Chondrocyte (in vitro differentiated cells): ENCODE results near the gene BACE2. TPM values are rescaled to one million over a fixed set of nuclear protein-coding genes. Genes with fewer than 3 reads are reported as not detected.

ENCODE experiments used
- DNase-seq: peaks from one replicate; pipeline ENCODE4 v3.0.0; 2021; ENCODE audit warnings: mixed read lengths, low spot score
- H3K27ac Mint-ChIP-seq: one replicate; pipeline ENCODE4 v1.8.0; 2021; ENCODE audit warnings: mild to moderate bottlenecking, moderate library complexity, mixed read lengths; ENCODE audit not compliant: unreplicated experiment
- H3K27me3 Mint-ChIP-seq: 2 replicates; pipeline ENCODE4 v1.8.0; 2021; ENCODE audit warnings: low read depth, mixed read lengths
- H3K36me3 Mint-ChIP-seq: 2 replicates; pipeline ENCODE4 v1.8.0; 2021; ENCODE audit warnings: low read depth, mixed read lengths
- H3K4me1 Mint-ChIP-seq: 2 replicates; pipeline ENCODE4 v1.8.0; 2021; ENCODE audit warnings: low read depth, mild to moderate bottlenecking, mixed read lengths
- H3K4me3 Mint-ChIP-seq: one replicate; pipeline ENCODE4 v1.8.0; 2021; ENCODE audit warnings: mild to moderate bottlenecking, moderate library complexity, mixed read lengths; ENCODE audit not compliant: unreplicated experiment
- H3K9me3 Mint-ChIP-seq: 2 replicates; pipeline ENCODE4 v1.8.0; 2021; ENCODE audit warnings: low read depth, mixed read lengths
- microRNA-seq: library from miRNA; unstranded; fragments of <30 nt; microRNA quantifications from one replicate; pipeline ENCODE4 v1.2.0, GENCODE V29; 2020; ENCODE audit warnings: borderline number of aligned reads
- total RNA-seq: library from RNA; stranded (reverse); gene quantifications from 3 replicates; pipeline ENCODE4 v1.2.1, GENCODE V29; 2021
- TF ChIP-seq, protein P1 (sequence below): fragments of 200-600 bp; sonication (generic); IDR thresholded peaks from 2 replicates; pipeline ENCODE4 v1.5.0; 2021; ENCODE audit warnings: antibody characterized with exemption, mild to moderate bottlenecking, moderate library complexity

BACE2 gene
- total RNA-seq, 1 donor from 2014 or later = 77.9 TPM

DNA sequence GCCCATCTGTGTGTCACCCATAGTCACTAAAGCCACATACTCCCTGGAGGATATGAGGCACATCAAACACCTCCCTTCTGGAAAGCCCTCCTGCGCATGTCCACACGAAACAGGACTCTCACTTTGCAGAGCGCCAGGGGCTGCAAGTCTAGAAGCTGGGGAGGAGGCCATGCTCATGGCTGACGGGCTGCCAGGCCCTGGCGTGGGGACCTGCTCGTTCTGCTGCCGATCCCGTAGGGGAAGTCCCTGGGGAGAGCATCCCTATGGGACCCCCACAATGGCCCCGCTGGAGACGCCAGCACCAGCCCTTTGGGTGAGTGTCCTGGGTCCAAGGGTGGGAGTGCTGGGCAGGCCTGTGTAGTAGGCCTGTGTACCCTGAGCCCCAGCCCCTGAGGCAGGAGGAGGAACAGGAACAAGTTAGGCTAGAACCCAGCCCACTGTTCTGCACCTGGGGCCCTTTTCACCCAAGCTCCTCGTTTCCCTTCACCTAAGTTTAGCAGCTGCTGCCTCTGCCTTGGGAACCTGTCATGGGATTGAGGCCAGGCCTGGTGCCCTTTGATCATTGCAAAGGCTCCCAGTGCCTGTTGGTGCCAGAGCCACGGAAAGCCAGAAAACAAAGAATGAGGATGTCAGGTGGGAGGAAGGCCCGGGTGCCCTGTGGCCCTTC is 158.6 kb downstream of the BACE2 start:
- no peaks in the 10 kb centered on the region for H3K36me3 Mint-ChIP-seq
- TF ChIP-seq, protein P1, sequence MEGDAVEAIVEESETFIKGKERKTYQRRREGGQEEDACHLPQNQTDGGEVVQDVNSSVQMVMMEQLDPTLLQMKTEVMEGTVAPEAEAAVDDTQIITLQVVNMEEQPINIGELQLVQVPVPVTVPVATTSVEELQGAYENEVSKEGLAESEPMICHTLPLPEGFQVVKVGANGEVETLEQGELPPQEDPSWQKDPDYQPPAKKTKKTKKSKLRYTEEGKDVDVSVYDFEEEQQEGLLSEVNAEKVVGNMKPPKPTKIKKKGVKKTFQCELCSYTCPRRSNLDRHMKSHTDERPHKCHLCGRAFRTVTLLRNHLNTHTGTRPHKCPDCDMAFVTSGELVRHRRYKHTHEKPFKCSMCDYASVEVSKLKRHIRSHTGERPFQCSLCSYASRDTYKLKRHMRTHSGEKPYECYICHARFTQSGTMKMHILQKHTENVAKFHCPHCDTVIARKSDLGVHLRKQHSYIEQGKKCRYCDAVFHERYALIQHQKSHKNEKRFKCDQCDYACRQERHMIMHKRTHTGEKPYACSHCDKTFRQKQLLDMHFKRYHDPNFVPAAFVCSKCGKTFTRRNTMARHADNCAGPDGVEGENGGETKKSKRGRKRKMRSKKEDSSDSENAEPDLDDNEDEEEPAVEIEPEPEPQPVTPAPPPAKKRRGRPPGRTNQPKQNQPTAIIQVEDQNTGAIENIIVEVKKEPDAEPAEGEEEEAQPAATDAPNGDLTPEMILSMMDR = no peak
- no peaks in the 10 kb centered on the region for H3K9me3 Mint-ChIP-seq
- H3K4me3 Mint-ChIP-seq = no peak overlapping the region
- no peak for DNase-seq
- peaks cover 12% of the 10 kb centered on the region for H3K27me3 Mint-ChIP-seq
- no peak overlapping the region for H3K27ac Mint-ChIP-seq
- no peaks in the 10 kb centered on the region for H3K4me1 Mint-ChIP-seq

DNA sequence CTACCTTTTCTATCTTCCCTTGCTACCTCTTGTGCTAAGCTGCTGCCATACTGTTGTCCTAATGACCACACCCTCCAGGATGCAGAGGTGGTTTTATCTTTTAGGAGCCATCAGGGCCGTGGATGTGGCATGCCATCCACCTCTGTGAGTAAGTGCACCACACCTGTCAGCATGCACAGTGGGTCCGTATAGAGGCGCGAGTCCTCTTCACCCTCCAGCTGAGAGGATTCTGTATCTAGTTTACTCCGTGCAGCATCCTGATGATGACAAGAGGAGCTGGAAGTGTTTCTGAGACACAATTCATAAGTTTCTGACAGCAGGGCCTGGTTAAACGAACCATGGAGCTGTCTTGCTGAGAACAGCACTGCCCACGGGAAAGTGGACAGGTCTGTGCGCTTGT is 159.8 kb downstream of the BACE2 start:
- DNase-seq = no peak
- H3K27ac Mint-ChIP-seq = no peak overlapping the region
- no peaks in the 10 kb centered on the region for H3K36me3 Mint-ChIP-seq
- TF ChIP-seq, protein P1 = no peak
- H3K4me1 Mint-ChIP-seq = no peaks in the 10 kb centered on the region
- peaks cover 5% of the 10 kb centered on the region for H3K9me3 Mint-ChIP-seq
- peaks cover 19% of the 10 kb centered on the region for H3K27me3 Mint-ChIP-seq
- no peak overlapping the region for H3K4me3 Mint-ChIP-seq

DNA sequence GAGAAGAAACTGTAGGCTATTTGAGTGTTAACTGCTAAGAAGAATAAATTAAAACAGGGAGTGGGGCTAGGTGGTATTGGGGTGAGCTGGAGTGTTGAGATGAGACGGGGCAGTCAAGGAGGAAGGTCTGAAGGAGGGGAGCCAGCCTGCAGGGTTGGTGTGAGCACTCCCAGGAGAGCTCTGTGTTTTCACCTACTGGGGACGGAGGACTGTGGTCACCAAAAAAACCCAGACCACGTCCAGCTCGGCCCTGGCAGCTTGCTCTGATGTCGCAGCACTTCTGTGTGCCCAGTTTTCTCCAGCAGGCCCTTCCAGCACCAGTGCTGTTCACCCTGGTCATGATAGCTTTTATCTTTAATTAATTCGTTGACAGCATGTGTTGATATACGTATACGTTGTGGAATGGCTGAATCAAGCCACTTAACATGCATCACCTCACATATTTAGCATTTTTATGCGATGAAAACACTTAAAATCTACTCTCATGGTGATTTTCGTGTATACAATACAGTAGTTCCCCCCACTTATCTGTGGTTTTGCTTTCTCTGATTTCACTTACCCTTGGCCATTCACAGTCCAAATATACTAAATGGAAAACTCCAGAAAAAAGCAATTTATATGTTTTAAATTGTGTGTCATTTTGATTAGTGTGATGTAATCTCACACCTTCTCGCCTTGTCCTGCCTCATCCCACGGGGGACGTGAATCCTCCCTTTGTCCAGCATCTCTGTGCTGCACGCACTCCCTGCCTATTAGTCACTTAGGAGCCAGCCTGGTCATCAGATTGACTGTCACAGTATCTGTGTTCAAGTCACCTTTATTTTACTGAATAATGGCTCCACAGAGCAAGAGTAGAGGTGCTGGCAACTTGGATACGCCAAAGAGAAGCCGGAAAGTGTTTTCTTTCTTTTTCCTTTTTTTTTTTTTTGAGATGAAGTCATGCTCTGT is 161.0 kb downstream of the BACE2 start:
- TF ChIP-seq, protein P1 = no peak
- Mint-ChIP-seq H3K4me1 (no peaks in the 10 kb centered on the region), H3K4me3 (no peak overlapping the region), H3K27me3 (peaks cover 29% of the 10 kb centered on the region), H3K9me3 (peaks cover 14% of the 10 kb centered on the region), H3K36me3 (peaks cover 2% of the 10 kb centered on the region), H3K27ac (no peak overlapping the region)
- DNase-seq = no peak

Small RNA genes within 50 kb of the gene (microRNA-seq; reads per million reads assigned to microRNA genes)
- gene MIR3197 = not detected

Other genes with a start within 250 kb of the BACE2 start
- gene FAM3B, start 148.6 kb downstream of the BACE2 start, total RNA-seq = not detected in 3 replicates
- not detected in 3 replicates for gene MX2, start 193.9 kb downstream of the BACE2 start, total RNA-seq